ENCODE measurements around the gene NCK2. TPM values are rescaled to one million over a fixed set of nuclear protein-coding genes. Genes with fewer than 3 reads are reported as not detected.

Gene NCK2
- total and polyA plus RNA-seq, 10 of the 15 experiments (the other 5 are each of a cell fraction or from before 2014, with no cell fraction given) = 1.2 to 30.9 (median 14.1) TPM

- no peak for DNase-seq (ENCODE audit: low read depth, low spot score)
- FAIRE-seq = no peak
- intact Hi-C loops (cut with micrococcal nuclease; ENCODE audit: unreplicated experiment) (no loop called here), in situ Hi-C loops (cut with MboI) (no loop called here)
- 90% methylated on average over 7 of the region's 7 CpGs for WGBS (ENCODE audit: insufficient coverage, insufficient replicate concordance, low lambda C conversion rate, missing lambda C conversion rate)
- CTCF ChIA-PET = no interaction called here
- no peak overlapping the region for H3K9ac ChIP-seq (ENCODE audit: control insufficient read depth, insufficient read depth, low read length)
- H3K79me2 ChIP-seq (ENCODE audit: control insufficient read depth, insufficient read depth, low read length) = peaks cover 17% of the 10 kb centered on the region
- BruUV-seq (replicated peaks) = no TSS peak
- no peak overlapping the region for H2AFZ ChIP-seq (ENCODE audit: control insufficient read depth, low read depth, low read length)
- ATAC-seq = no peak
- POLR2A ChIA-PET = no interaction called here
- H3K4me1 ChIP-seq (ENCODE audit: control insufficient read depth, insufficient read depth, low read length) = peaks cover 15% of the 10 kb centered on the region
- 0 out of 4 replicates have a peak, but pooled peaks cover 0 to 3% of the 10 kb centered on the region in 2 experiments for H3K36me3 ChIP-seq (ENCODE audit: control insufficient read depth in 2 of 2, insufficient read depth in 2 of 2, low read length in 1 of 2)
- H3K27me3 ChIP-seq (replicated peaks in 1 of 2; ENCODE audit: control insufficient read depth in 2 of 2, insufficient read depth in 2 of 2, low read length in 1 of 2) = no peaks in the 10 kb centered on the region
- RAD21 ChIA-PET (ENCODE audit: unreplicated experiment) = no interaction called here
- H3K9me3 ChIP-seq (replicated peaks; ENCODE audit: control insufficient read depth, insufficient read depth, low read length) = no peaks in the 10 kb centered on the region
- no peak overlapping the region for H3K27ac ChIP-seq (ENCODE audit: control insufficient read depth, insufficient read depth)
- SMC1A ChIA-PET (ENCODE audit: uncharacterized antibody, unreplicated experiment) = interaction anchor here (1.0 kb wide), 1 partner anchor 60 kb away, joined by 3 read pairs; no protein-coding TSS in a partner anchor
- H4K20me1 ChIP-seq (ENCODE audit: control insufficient read depth, insufficient read depth) = no peaks in the 10 kb centered on the region
- no peak overlapping the region for H3K4me3 ChIP-seq
- TF ChIP-seq RCOR1 (conservative IDR thresholded peaks at IDR 0.05; ENCODE audit: low read depth, low read length) = no peak
- TF ChIP-seq, protein P1, sequence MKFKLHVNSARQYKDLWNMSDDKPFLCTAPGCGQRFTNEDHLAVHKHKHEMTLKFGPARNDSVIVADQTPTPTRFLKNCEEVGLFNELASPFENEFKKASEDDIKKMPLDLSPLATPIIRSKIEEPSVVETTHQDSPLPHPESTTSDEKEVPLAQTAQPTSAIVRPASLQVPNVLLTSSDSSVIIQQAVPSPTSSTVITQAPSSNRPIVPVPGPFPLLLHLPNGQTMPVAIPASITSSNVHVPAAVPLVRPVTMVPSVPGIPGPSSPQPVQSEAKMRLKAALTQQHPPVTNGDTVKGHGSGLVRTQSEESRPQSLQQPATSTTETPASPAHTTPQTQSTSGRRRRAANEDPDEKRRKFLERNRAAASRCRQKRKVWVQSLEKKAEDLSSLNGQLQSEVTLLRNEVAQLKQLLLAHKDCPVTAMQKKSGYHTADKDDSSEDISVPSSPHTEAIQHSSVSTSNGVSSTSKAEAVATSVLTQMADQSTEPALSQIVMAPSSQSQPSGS (IDR thresholded peaks at IDR 0.05; ENCODE audit: low read length) = no peak
- TF ChIP-seq RELA (IDR thresholded peaks at IDR 0.05; ENCODE audit: borderline replicate concordance, partially characterized antibody) = no peak
- no peak for TF ChIP-seq PML (IDR thresholded peaks at IDR 0.05; ENCODE audit: low read length)
- no peak for TF ChIP-seq SMC3 (IDR thresholded peaks at IDR 0.05; ENCODE audit: borderline replicate concordance, low read length)
- no peak for TF ChIP-seq ELK1 (IDR thresholded peaks at IDR 0.05; ENCODE audit: low read depth, low read length)
- TF ChIP-seq RAD51 (IDR thresholded peaks at IDR 0.05) = no peak
- TF ChIP-seq JUND (IDR thresholded peaks at IDR 0.05; ENCODE audit: low read depth, low read length) = no peak
- TF ChIP-seq POU2F2 (IDR thresholded peaks at IDR 0.05; ENCODE audit: borderline replicate concordance, low read depth, low read length) = no peak
- no peak for TF ChIP-seq LARP7 (IDR thresholded peaks at IDR 0.05)
- no peak for TF ChIP-seq ZNF217 (IDR thresholded peaks at IDR 0.05)
- no peak for TF ChIP-seq TCF3 (IDR thresholded peaks at IDR 0.05; ENCODE audit: borderline replicate concordance, insufficient read depth, low read depth, low read length)
- no peak for TF ChIP-seq EZH2 (IDR thresholded peaks at IDR 0.05; ENCODE audit: borderline replicate concordance, control insufficient read depth, low read depth, low read length)
- TF ChIP-seq PBX3 (IDR thresholded peaks at IDR 0.05; ENCODE audit: insufficient replicate concordance, low read depth, low read length) = no peak
- no peak for TF ChIP-seq KLF5 (IDR thresholded peaks at IDR 0.05; ENCODE audit: partially characterized antibody)
- TF ChIP-seq MYC (IDR thresholded peaks at IDR 0.05; ENCODE audit: insufficient read depth, insufficient read length, insufficient replicate concordance, low read length, severe bottlenecking) = no peak
- TF ChIP-seq CBFB (IDR thresholded peaks at IDR 0.05; ENCODE audit: low read depth) = no peak
- H3K4me2 ChIP-seq (ENCODE audit: control insufficient read depth, insufficient read depth) = no peak overlapping the region
Measured at GRCh38 chr2:105815401-105815800, 70.7 kb downstream of the NCK2 start.

All from GM12878 (cell line).